ENCODE data around the gene BEND7. TPM values are rescaled to one million over a fixed set of nuclear protein-coding genes. Genes with fewer than 3 reads are reported as not detected.

Gene BEND7
- total RNA-seq, 2 donors from 2014 or later: 13.7 to 17.5 TPM

DNA sequence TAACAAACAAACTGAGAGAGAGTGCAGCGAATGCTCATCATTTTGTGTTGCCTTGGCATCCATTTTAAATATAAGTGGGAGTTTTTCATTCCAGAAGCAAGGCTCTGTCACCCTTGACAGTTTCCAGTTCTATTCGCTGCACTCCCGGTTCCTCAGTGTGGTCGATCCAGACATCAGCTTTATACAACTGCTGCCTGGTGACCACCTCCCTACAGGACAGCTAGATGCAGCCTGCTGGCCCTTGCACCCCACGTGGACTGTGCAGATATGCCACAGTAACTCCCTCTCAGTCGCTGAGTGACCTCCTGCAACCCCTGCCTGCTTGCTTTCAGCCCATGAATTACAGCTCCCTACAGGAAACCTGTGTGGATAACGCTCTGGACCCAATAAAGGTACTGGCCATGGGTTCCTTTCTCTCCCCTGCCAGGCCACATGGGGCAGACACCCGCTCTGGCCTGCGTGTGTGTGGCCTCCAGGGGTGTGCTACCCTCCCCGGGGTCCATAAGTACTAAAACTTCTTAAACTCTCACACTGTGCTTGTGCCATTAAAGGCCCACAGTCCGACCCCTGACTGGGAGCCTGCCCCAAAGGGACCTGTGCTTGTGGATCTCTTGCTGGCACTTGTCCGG lies 23.6 kb downstream of the BEND7 start:
- ATAC-seq: no peak
- no peak overlapping the region for H3K27ac ChIP-seq
- intact Hi-C loops (cut with DNase I): no loop called here

GRCh38 chr10:13503745-13504463 lies 24.9 kb downstream of the BEND7 start:
- no peak for ATAC-seq
- intact Hi-C loops (cut with DNase I): no loop called here
- Histone ChIP-seq H3K36me3 (replicated peaks in 1 of 2; ENCODE audit: insufficient read depth in 1 of 2, low read depth in 2 of 2) (no peaks in the 10 kb centered on the region), H3K27me3 (no peaks in the 10 kb centered on the region), H3K27ac (no peak overlapping the region), H3K4me1 (no peaks in the 10 kb centered on the region), H3K4me3 (no peak overlapping the region), H3K9me3 (no peaks in the 10 kb centered on the region)
- TF ChIP-seq, protein P1, sequence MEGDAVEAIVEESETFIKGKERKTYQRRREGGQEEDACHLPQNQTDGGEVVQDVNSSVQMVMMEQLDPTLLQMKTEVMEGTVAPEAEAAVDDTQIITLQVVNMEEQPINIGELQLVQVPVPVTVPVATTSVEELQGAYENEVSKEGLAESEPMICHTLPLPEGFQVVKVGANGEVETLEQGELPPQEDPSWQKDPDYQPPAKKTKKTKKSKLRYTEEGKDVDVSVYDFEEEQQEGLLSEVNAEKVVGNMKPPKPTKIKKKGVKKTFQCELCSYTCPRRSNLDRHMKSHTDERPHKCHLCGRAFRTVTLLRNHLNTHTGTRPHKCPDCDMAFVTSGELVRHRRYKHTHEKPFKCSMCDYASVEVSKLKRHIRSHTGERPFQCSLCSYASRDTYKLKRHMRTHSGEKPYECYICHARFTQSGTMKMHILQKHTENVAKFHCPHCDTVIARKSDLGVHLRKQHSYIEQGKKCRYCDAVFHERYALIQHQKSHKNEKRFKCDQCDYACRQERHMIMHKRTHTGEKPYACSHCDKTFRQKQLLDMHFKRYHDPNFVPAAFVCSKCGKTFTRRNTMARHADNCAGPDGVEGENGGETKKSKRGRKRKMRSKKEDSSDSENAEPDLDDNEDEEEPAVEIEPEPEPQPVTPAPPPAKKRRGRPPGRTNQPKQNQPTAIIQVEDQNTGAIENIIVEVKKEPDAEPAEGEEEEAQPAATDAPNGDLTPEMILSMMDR (IDR thresholded peaks at IDR 0.05): no peak
- no peak for TF ChIP-seq POLR2A (IDR thresholded peaks at IDR 0.05)
- WGBS, 2 donors: 79 to 80% methylated on average over 11 of the region's 11 CpGs
- DNase-seq: no peak

More for the DNA sequence above, 23.6 kb downstream of the BEND7 start:
- Histone ChIP-seq H3K4me3 (no peak overlapping the region), H3K9me3 (no peaks in the 10 kb centered on the region), H3K36me3 (replicated peaks in 1 of 2; ENCODE audit: insufficient read depth in 1 of 2, low read depth in 2 of 2) (no peaks in the 10 kb centered on the region), H3K4me1 (no peaks in the 10 kb centered on the region), H3K27me3 (no peaks in the 10 kb centered on the region)
- no peak for TF ChIP-seq POLR2A (IDR thresholded peaks at IDR 0.05)
- TF ChIP-seq, protein P1 (IDR thresholded peaks at IDR 0.05): no peak
- DNase-seq: no peak
- WGBS, 2 donors: 80 to 84% methylated on average over 9 to 12 of the region's 12 CpGs

DNA sequence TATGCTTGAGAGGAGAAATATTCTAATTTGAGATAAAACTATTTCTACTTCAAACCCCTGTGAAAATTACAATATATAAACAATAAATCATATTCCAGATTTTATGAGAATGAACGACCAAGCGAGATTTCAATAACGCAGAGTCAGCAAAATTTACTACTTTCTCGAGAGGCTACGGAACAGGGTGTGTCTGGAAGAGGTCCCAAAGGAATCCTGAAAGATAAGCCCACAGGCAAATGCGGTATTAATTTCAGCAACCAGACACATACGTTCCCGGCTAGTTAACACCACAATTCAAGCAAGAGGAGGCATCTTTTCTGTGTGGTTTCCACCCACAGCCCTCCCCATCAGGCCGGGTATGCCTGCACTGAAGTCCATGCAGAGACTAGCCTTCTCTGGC lies 26.4 kb downstream of the BEND7 start:
- intact Hi-C loops (cut with DNase I): no loop called here
- WGBS, 2 donors: 70 to 73% methylated on average over 8 to 9 of the region's 9 CpGs

DNA sequence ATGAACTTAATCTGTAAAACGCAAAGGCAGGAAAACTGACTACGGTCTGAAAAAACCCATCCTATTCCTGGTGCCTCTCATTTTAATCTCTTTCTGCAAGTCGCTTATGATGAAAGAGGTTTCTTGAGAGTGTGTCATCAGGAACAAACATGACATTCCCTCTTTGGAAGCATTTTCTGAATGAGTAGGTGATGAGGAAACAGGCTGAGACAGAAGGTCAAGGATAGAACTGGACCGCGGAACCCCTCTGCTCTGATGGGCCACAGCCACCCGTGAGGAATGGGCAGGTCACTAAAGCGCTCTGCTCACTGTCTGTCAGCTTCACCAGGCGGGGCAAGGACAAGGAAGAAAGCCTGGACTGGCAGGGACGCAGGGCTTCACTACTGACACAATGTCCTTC lies 28.6 kb downstream of the BEND7 start:
- ATAC-seq (no peak), DNase-seq (no peak)
- WGBS, 2 donors: 90 to 95% methylated on average over 9 of the region's 9 CpGs
- no peaks in the 10 kb centered on the region for H3K9me3 ChIP-seq
- TF ChIP-seq, protein P1 (IDR thresholded peaks at IDR 0.05): no peak
- TF ChIP-seq POLR2A (IDR thresholded peaks at IDR 0.05): no peak
- H3K36me3 ChIP-seq (replicated peaks in 1 of 2; ENCODE audit: insufficient read depth in 1 of 2, low read depth in 2 of 2): no peaks in the 10 kb centered on the region
- H3K4me3 ChIP-seq: no peak overlapping the region
- intact Hi-C loops (cut with DNase I): no loop called here
- no peaks in the 10 kb centered on the region for H3K4me1 ChIP-seq
- no peaks in the 10 kb centered on the region for H3K27me3 ChIP-seq
- no peak overlapping the region for H3K27ac ChIP-seq

More for the DNA sequence above, 26.4 kb downstream of the BEND7 start:
- H3K27me3 ChIP-seq: no peaks in the 10 kb centered on the region
- TF ChIP-seq, protein P1 (IDR thresholded peaks at IDR 0.05): no peak
- no peak for TF ChIP-seq POLR2A (IDR thresholded peaks at IDR 0.05)
- no peak overlapping the region for H3K4me3 ChIP-seq
- DNase-seq: no peak
- no peaks in the 10 kb centered on the region for H3K36me3 ChIP-seq (replicated peaks in 1 of 2; ENCODE audit: insufficient read depth in 1 of 2, low read depth in 2 of 2)
- no peaks in the 10 kb centered on the region for H3K4me1 ChIP-seq
- ATAC-seq: no peak
- H3K9me3 ChIP-seq: no peaks in the 10 kb centered on the region
- no peak overlapping the region for H3K27ac ChIP-seq

All from body of pancreas (tissue), 4 donors.